BLaER1 (cell line): ENCODE data around the gene STAG2.
"Not testable (repeated sequence)": the region's sequence is repeated elsewhere in the genome, so short reads cannot be mapped to it uniquely, and the experiment has no call there.

ENCODE experiments used
- H3K27ac ChIP-seq: shearing (Covaris generic); formaldehyde crosslinking; 2 replicates; pipeline ENCODE4 v1.8.1; 2022
- H3K27me3 ChIP-seq: shearing (Covaris generic); formaldehyde crosslinking; 2 replicates; pipeline ENCODE4 v1.8.1; 2022
- H3K36me3 ChIP-seq: shearing (Covaris generic); formaldehyde crosslinking; 2 replicates; pipeline ENCODE4 v1.8.1; 2022
- H3K4me1 ChIP-seq: shearing (Covaris generic); formaldehyde crosslinking; 2 replicates; pipeline ENCODE4 v1.8.1; 2022
- H3K4me2 ChIP-seq: shearing (Covaris generic); formaldehyde crosslinking; 2 replicates; pipeline ENCODE4 v1.8.1; 2022
- H3K4me3 ChIP-seq: shearing (Covaris generic); formaldehyde crosslinking; 2 replicates; pipeline ENCODE4 v1.8.1; 2022
- H3K9ac ChIP-seq: shearing (Covaris generic); formaldehyde crosslinking; 2 replicates; pipeline ENCODE4 v1.8.1; 2022
- H3K9me3 ChIP-seq: shearing (Covaris generic); formaldehyde crosslinking; 2 replicates; pipeline ENCODE4 v1.8.1; 2022
- H4K20me1 ChIP-seq: shearing (Covaris generic); formaldehyde crosslinking; 2 replicates; pipeline ENCODE4 v1.8.1; 2022
- Cebpa-rat ChIP-seq: shearing (Covaris generic); IDR thresholded peaks from 2 replicates; pipeline ENCODE4 v1.8.1; 2022

Gene STAG2

DNA sequence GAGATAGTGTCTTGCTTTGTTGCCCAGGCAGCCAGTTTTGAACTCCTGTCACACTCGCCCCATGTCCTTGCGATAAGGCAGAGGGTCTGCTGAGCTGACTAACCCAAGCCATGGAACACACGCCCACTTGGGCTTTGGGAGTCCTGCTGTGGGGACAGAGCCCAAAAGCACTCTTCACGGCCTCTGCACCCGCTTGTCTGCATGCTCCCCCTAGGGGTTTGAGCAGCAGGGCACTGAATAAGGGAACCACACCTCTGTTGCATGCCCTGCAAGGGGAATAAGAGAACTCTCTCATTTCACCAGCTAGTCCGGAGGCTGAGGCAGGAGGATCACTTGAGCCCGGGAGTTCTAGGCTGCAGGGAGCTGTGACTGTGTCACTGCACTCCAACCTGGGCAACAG is 166.0 kb downstream of the STAG2 start:
- peaks cover 22% of the 10 kb centered on the region for H3K27me3 ChIP-seq
- H3K4me1 ChIP-seq, result no peaks in the 10 kb centered on the region
- no peak overlapping the region for H3K27ac ChIP-seq
- peaks cover 10% of the 10 kb centered on the region; the same call in 1 of the 2 replicates for H3K9me3 ChIP-seq
- H3K4me3 ChIP-seq, result no peak overlapping the region
- no peak overlapping the region for H3K4me2 ChIP-seq
- no peak overlapping the region for H3K9ac ChIP-seq
- H3K36me3 ChIP-seq, result no peaks in the 10 kb centered on the region
- H4K20me1 ChIP-seq, result no peaks in the 10 kb centered on the region
- TF ChIP-seq Cebpa-rat, result no peak

- H3K9me3 ChIP-seq, H3K9ac ChIP-seq, H3K4me2 ChIP-seq, H3K27ac ChIP-seq, H3K4me3 ChIP-seq, H3K36me3 ChIP-seq, H4K20me1 ChIP-seq, H3K4me1 ChIP-seq: not testable (repeated sequence)
- H3K27me3 ChIP-seq, result peaks cover 28% of the 10 kb centered on the region
Observed at GRCh38 chrX:124132437-124132836, 170.9 kb downstream of the STAG2 start.

GRCh38 chrX:124145749-124146148 is 184.2 kb downstream of the STAG2 start:
- no peak overlapping the region for H3K9ac ChIP-seq
- no peaks in the 10 kb centered on the region for H3K36me3 ChIP-seq
- peaks cover 52% of the 10 kb centered on the region for H3K27me3 ChIP-seq
- TF ChIP-seq Cebpa-rat, result no peak
- no peaks in the 10 kb centered on the region for H3K4me1 ChIP-seq
- H3K4me3 ChIP-seq, result no peak overlapping the region
- H3K27ac ChIP-seq, result no peak overlapping the region
- peaks cover 50% of the 10 kb centered on the region for H3K9me3 ChIP-seq
- H3K4me2 ChIP-seq, result no peak overlapping the region
- no peaks in the 10 kb centered on the region for H4K20me1 ChIP-seq

- H4K20me1 ChIP-seq, result no peaks in the 10 kb centered on the region
- peaks cover 39% of the 10 kb centered on the region for H3K27me3 ChIP-seq
- no peak for TF ChIP-seq Cebpa-rat
- peaks cover 51% of the 10 kb centered on the region for H3K9me3 ChIP-seq
- no peaks in the 10 kb centered on the region for H3K36me3 ChIP-seq
- H3K4me3 ChIP-seq, result no peak overlapping the region
- no peaks in the 10 kb centered on the region for H3K4me1 ChIP-seq
- no peak overlapping the region for H3K4me2 ChIP-seq
- no peak overlapping the region for H3K27ac ChIP-seq
- H3K9ac ChIP-seq, result no peak overlapping the region
Observed at GRCh38 chrX:124151195-124151594, 189.7 kb downstream of the STAG2 start.
